ENCODE measurements around the gene C4orf51.

GRCh38 chr4:145663194-145663593 is 16.8 kb upstream of the C4orf51 start:
- TF ChIP-seq, protein P1, sequence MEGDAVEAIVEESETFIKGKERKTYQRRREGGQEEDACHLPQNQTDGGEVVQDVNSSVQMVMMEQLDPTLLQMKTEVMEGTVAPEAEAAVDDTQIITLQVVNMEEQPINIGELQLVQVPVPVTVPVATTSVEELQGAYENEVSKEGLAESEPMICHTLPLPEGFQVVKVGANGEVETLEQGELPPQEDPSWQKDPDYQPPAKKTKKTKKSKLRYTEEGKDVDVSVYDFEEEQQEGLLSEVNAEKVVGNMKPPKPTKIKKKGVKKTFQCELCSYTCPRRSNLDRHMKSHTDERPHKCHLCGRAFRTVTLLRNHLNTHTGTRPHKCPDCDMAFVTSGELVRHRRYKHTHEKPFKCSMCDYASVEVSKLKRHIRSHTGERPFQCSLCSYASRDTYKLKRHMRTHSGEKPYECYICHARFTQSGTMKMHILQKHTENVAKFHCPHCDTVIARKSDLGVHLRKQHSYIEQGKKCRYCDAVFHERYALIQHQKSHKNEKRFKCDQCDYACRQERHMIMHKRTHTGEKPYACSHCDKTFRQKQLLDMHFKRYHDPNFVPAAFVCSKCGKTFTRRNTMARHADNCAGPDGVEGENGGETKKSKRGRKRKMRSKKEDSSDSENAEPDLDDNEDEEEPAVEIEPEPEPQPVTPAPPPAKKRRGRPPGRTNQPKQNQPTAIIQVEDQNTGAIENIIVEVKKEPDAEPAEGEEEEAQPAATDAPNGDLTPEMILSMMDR (conservative IDR thresholded peaks at IDR 0.05; ENCODE audit: low read depth, low read length), result no peak
- no peak for TF ChIP-seq EZH2 (IDR thresholded peaks at IDR 0.05; ENCODE audit: borderline replicate concordance, low read depth, low read length, poor library complexity, severe bottlenecking)
